HEK293 (cell line): ENCODE data around the gene HNRNPK.

Source experiments
- EGR2 ChIP-seq: fragments of 450-650 bp; formaldehyde crosslinking; IDR thresholded peaks from 2 replicates; pipeline ENCODE4 v1.5.1; 2016; ENCODE audit warnings: low read depth, missing biosample characterization, missing genetic modification characterization
- GLI4 ChIP-seq: fragments of 450-650 bp; formaldehyde crosslinking; IDR thresholded peaks from 2 replicates; pipeline ENCODE4 v1.5.1; 2016; ENCODE audit warnings: missing biosample characterization, missing genetic modification characterization
- MEIS1 ChIP-seq: sonication (generic); formaldehyde crosslinking; IDR thresholded peaks from 2 replicates; pipeline ENCODE4 v1.8.1; 2022; ENCODE audit warnings: missing genetic modification reagents, mild to moderate bottlenecking, borderline replicate concordance
- MYNN ChIP-seq: fragments of 450-650 bp; formaldehyde crosslinking; IDR thresholded peaks from 2 replicates; pipeline ENCODE4 v1.5.1; 2016; ENCODE audit warnings: missing biosample characterization, missing genetic modification characterization, borderline replicate concordance
- RBAK ChIP-seq: fragments of 450-650 bp; formaldehyde crosslinking; IDR thresholded peaks from 2 replicates; pipeline ENCODE4 v1.5.1; 2016; ENCODE audit warnings: missing biosample characterization, missing genetic modification characterization
- SCRT2 ChIP-seq: fragments of 450-650 bp; formaldehyde crosslinking; IDR thresholded peaks from 2 replicates; pipeline ENCODE4 v1.5.1; 2016; ENCODE audit warnings: missing biosample characterization, missing genetic modification characterization
- TCF7L2 ChIP-seq: IDR thresholded peaks from 2 replicates; pipeline ENCODE4 v1.6.1; 2011; ENCODE audit warnings: low read depth, mild to moderate bottlenecking, inconsistent platforms, low read length, moderate library complexity, borderline replicate concordance
- ZBTB7A ChIP-seq: fragments of 450-650 bp; formaldehyde crosslinking; IDR thresholded peaks from 2 replicates; pipeline ENCODE4 v1.5.1; 2016; ENCODE audit warnings: low read depth, missing biosample characterization, missing genetic modification characterization
- ZEB2 ChIP-seq: fragments of 450-650 bp; formaldehyde crosslinking; IDR thresholded peaks from 2 replicates; pipeline ENCODE4 v1.5.1; 2016; ENCODE audit warnings: missing biosample characterization, missing genetic modification characterization
- ZFP41 ChIP-seq: fragments of 450-650 bp; formaldehyde crosslinking; IDR thresholded peaks from 2 replicates; pipeline ENCODE4 v1.5.1; 2016; ENCODE audit warnings: missing biosample characterization, missing genetic modification characterization, borderline replicate concordance
- ZNF112 ChIP-seq: fragments of 450-650 bp; formaldehyde crosslinking; IDR thresholded peaks from 2 replicates; pipeline ENCODE4 v1.5.0; 2017; ENCODE audit warnings: missing biosample characterization, missing genetic modification characterization
- ZNF146 ChIP-seq: fragments of 450-650 bp; formaldehyde crosslinking; IDR thresholded peaks from 2 replicates; pipeline ENCODE4 v1.5.1; 2016; ENCODE audit warnings: missing biosample characterization, missing genetic modification characterization
- ZNF184 ChIP-seq: fragments of 450-650 bp; IDR thresholded peaks from 2 replicates; pipeline ENCODE4 v1.5.1; 2018; ENCODE audit warnings: missing biosample characterization, mild to moderate bottlenecking, missing genetic modification characterization
- ZNF202 ChIP-seq: fragments of 450-650 bp; formaldehyde crosslinking; IDR thresholded peaks from 2 replicates; pipeline ENCODE4 v1.5.1; 2016; ENCODE audit warnings: missing biosample characterization, missing genetic modification characterization, borderline replicate concordance
- ZNF211 ChIP-seq: fragments of 450-650 bp; formaldehyde crosslinking; IDR thresholded peaks from 2 replicates; pipeline ENCODE4 v1.5.1; 2016; ENCODE audit warnings: low read depth, missing biosample characterization, missing genetic modification characterization
- ZNF274 ChIP-seq, 2 experiments: fragments of 200-500 bp in 1 of 2; fragments of 450-650 bp in 1 of 2; sonication (Bioruptor generic) in 1 of 2; formaldehyde crosslinking in 1 of 2; IDR thresholded peaks; 2 replicates each; pipeline versions ENCODE4 v1.5.1 to v1.6.1; 2014 to 2016; ENCODE audit warnings: borderline replicate concordance in 1 of 2, inconsistent platforms in 1 of 2, low read length in 1 of 2, missing biosample characterization in 1 of 2, missing genetic modification characterization in 1 of 2
- ZNF311 ChIP-seq: fragments of 450-650 bp; formaldehyde crosslinking; IDR thresholded peaks from 2 replicates; pipeline ENCODE4 v1.5.1; 2017; ENCODE audit warnings: missing biosample characterization, missing genetic modification characterization, borderline replicate concordance
- ZNF366 ChIP-seq: fragments of 450-650 bp; formaldehyde crosslinking; conservative IDR thresholded peaks from 2 replicates; pipeline ENCODE4 v1.5.1; 2016; ENCODE audit warnings: missing biosample characterization, missing genetic modification characterization
- ZNF391 ChIP-seq: fragments of 450-650 bp; formaldehyde crosslinking; IDR thresholded peaks from 2 replicates; pipeline ENCODE4 v1.5.1; 2016; ENCODE audit warnings: low read depth, missing biosample characterization, missing genetic modification characterization, borderline replicate concordance
- ZNF404 ChIP-seq: fragments of 450-650 bp; formaldehyde crosslinking; IDR thresholded peaks from 2 replicates; pipeline ENCODE4 v1.5.1; 2017; ENCODE audit warnings: missing biosample characterization, missing genetic modification characterization
- ZNF423 ChIP-seq: fragments of 450-650 bp; formaldehyde crosslinking; IDR thresholded peaks from 2 replicates; pipeline ENCODE4 v1.5.1; 2016; ENCODE audit warnings: missing biosample characterization, missing genetic modification characterization
- ZNF473 ChIP-seq: fragments of 450-650 bp; formaldehyde crosslinking; IDR thresholded peaks from 2 replicates; pipeline ENCODE4 v1.5.1; 2017; ENCODE audit warnings: missing biosample characterization, missing genetic modification characterization
- ZNF549 ChIP-seq: fragments of 450-650 bp; IDR thresholded peaks from 2 replicates; pipeline ENCODE4 v1.5.1; 2018; ENCODE audit warnings: missing biosample characterization, missing genetic modification characterization, mild to moderate bottlenecking, inconsistent platforms, moderate library complexity
- ZNF585B ChIP-seq: fragments of 450-650 bp; formaldehyde crosslinking; IDR thresholded peaks from 2 replicates; pipeline ENCODE4 v1.5.1; 2016; ENCODE audit warnings: missing biosample characterization, missing genetic modification characterization
- ZNF623 ChIP-seq: fragments of 450-650 bp; formaldehyde crosslinking; IDR thresholded peaks from 2 replicates; pipeline ENCODE4 v1.5.1; 2016; ENCODE audit warnings: missing biosample characterization, missing genetic modification characterization
- ZNF624 ChIP-seq: fragments of 450-650 bp; formaldehyde crosslinking; IDR thresholded peaks from 2 replicates; pipeline ENCODE4 v1.5.1; 2017; ENCODE audit warnings: missing biosample characterization, missing genetic modification characterization
- ZNF677 ChIP-seq: fragments of 450-650 bp; IDR thresholded peaks from 2 replicates; pipeline ENCODE4 v1.5.0; 2018; ENCODE audit warnings: missing biosample characterization, mild to moderate bottlenecking, missing genetic modification characterization, moderate library complexity
- ZNF76 ChIP-seq: fragments of 450-650 bp; formaldehyde crosslinking; IDR thresholded peaks from 2 replicates; pipeline ENCODE4; 2016; ENCODE audit warnings: low read depth, missing biosample characterization, missing genetic modification characterization, borderline replicate concordance
- ZNF768 ChIP-seq: fragments of 450-650 bp; formaldehyde crosslinking; IDR thresholded peaks from 2 replicates; pipeline ENCODE4 v1.5.1; 2018; ENCODE audit warnings: missing biosample characterization, mild to moderate bottlenecking, missing genetic modification characterization
- ZNF791 ChIP-seq: fragments of 450-650 bp; formaldehyde crosslinking; IDR thresholded peaks from 2 replicates; pipeline ENCODE4 v1.5.1; 2016; ENCODE audit warnings: missing biosample characterization, missing genetic modification characterization
- ZXDB ChIP-seq: fragments of 450-650 bp; formaldehyde crosslinking; IDR thresholded peaks from 2 replicates; pipeline ENCODE4 v1.5.1; 2016; ENCODE audit warnings: missing biosample characterization, missing genetic modification characterization
- TF ChIP-seq, protein P1 (sequence below): fragments of 450-650 bp; IDR thresholded peaks from 2 replicates; pipeline ENCODE4 v1.5.1; 2018; ENCODE audit warnings: missing biosample characterization, missing genetic modification characterization
- TF ChIP-seq, protein P2 (sequence below): fragments of 450-650 bp; formaldehyde crosslinking; IDR thresholded peaks from 2 replicates; pipeline ENCODE4 v1.5.1; 2017; ENCODE audit warnings: missing biosample characterization, missing genetic modification characterization
- TF ChIP-seq, protein P3 (sequence below): fragments of 450-650 bp; formaldehyde crosslinking; IDR thresholded peaks from 2 replicates; pipeline ENCODE4 v1.5.1; 2016; ENCODE audit warnings: missing biosample characterization, missing genetic modification characterization
- TF ChIP-seq, protein P4 (sequence below): fragments of 450-650 bp; formaldehyde crosslinking; IDR thresholded peaks from 2 replicates; pipeline ENCODE4 v1.5.1; 2016; ENCODE audit warnings: missing biosample characterization, missing genetic modification characterization

HNRNPK gene

DNA sequence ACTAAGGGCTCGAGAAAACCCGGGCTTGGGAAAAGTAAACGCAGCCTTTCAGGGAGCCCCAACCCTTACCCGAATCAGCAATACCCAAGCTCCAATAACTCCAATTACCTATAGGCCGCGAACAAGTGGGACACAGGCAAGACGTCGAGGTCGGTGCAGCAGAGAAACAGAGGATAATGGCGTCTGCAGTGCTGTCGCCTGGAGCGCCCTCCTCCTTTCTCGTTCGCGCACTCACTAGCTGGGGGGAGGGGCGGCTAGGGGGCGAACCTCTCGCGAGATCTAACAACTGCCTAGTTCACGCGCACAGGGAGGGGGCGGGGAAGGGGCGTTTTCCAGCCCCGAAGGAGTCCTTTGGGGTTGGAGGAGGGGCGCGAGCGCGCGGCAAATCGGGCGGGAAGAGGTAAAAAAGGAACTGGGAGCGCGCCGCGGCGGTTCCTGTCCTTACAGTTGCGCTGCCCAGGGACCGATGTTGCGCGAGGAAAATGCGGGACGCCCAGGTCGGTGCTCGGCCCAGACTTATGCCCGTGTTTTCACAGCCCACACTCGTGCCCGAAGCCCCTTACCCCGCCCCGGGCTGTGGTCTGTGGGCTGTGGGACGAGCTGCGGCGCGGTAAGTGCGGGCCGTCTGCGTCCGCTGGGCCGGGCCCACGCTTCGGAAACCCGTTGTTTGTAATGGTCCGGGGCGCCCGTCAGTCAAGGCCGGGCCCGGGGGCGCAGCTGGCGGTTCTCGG, 545 bp upstream of the HNRNPK start, which contains the start of gene RMI1 (continued):
- TF ChIP-seq, protein P1, sequence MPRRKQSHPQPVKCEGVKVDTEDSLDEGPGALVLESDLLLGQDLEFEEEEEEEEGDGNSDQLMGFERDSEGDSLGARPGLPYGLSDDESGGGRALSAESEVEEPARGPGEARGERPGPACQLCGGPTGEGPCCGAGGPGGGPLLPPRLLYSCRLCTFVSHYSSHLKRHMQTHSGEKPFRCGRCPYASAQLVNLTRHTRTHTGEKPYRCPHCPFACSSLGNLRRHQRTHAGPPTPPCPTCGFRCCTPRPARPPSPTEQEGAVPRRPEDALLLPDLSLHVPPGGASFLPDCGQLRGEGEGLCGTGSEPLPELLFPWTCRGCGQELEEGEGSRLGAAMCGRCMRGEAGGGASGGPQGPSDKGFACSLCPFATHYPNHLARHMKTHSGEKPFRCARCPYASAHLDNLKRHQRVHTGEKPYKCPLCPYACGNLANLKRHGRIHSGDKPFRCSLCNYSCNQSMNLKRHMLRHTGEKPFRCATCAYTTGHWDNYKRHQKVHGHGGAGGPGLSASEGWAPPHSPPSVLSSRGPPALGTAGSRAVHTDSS (tag by site-specific recombination) = no peak
- TF ChIP-seq ZNF146 (tag by site-specific recombination) (no peak), ZNF768 (tag by site-specific recombination) (no peak), MEIS1 (CRISPR knock-in tag) (no peak), ZNF404 (tag by site-specific recombination) (no peak), ZNF211 (tag by site-specific recombination) (no peak), MYNN (tag by site-specific recombination) (no peak), EGR2 (peak; percentile 45), ZNF791 (tag by site-specific recombination) (no peak), GLI4 (tag by site-specific recombination) (no peak; the same call in 1 of the 2 replicates), ZNF112 (no peak), SCRT2 (tag by site-specific recombination) (no peak), ZNF366 (peak; percentile 85), RBAK (tag by site-specific recombination) (no peak), TCF7L2 (no peak), ZXDB (tag by site-specific recombination) (peak; percentile 75), ZNF549 (tag by site-specific recombination) (no peak), ZNF623 (tag by site-specific recombination) (peak; percentile 6; the same call in 1 of the 2 replicates), ZNF624 (tag by site-specific recombination) (no peak), ZNF202 (tag by site-specific recombination) (no peak), ZNF677 (tag by site-specific recombination) (no peak), ZEB2 (tag by site-specific recombination) (peak; percentile 40), ZFP41 (tag by site-specific recombination) (no peak), ZNF391 (no peak), ZNF76 (peak; percentile 36; the same call in 1 of the 2 replicates), ZNF311 (tag by site-specific recombination) (no peak), ZNF473 (tag by site-specific recombination) (no peak), ZBTB7A (tag by site-specific recombination) (no peak), ZNF274 (IDR thresholded peaks at IDR 0.05; ENCODE audit: low read length) (no peak), ZNF274 (tag by site-specific recombination; IDR thresholded peaks at IDR 0.05; ENCODE audit: borderline replicate concordance) (no peak), ZNF423 (no peak), ZNF184 (tag by site-specific recombination) (no peak), ZNF585B (tag by site-specific recombination) (no peak)
- TF ChIP-seq, protein P2, sequence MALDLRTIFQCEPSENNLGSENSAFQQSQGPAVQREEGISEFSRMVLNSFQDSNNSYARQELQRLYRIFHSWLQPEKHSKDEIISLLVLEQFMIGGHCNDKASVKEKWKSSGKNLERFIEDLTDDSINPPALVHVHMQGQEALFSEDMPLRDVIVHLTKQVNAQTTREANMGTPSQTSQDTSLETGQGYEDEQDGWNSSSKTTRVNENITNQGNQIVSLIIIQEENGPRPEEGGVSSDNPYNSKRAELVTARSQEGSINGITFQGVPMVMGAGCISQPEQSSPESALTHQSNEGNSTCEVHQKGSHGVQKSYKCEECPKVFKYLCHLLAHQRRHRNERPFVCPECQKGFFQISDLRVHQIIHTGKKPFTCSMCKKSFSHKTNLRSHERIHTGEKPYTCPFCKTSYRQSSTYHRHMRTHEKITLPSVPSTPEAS (tag by site-specific recombination) = no peak
- TF ChIP-seq, protein P3, sequence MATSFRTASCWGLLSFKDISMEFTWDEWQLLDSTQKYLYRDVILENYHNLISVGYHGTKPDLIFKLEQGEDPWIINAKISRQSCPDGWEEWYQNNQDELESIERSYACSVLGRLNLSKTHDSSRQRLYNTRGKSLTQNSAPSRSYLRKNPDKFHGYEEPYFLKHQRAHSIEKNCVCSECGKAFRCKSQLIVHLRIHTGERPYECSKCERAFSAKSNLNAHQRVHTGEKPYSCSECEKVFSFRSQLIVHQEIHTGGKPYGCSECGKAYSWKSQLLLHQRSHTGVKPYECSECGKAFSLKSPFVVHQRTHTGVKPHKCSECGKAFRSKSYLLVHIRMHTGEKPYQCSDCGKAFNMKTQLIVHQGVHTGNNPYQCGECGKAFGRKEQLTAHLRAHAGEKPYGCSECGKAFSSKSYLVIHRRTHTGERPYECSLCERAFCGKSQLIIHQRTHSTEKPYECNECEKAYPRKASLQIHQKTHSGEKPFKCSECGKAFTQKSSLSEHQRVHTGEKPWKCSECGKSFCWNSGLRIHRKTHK (tag by site-specific recombination) = no peak
- TF ChIP-seq, protein P4, sequence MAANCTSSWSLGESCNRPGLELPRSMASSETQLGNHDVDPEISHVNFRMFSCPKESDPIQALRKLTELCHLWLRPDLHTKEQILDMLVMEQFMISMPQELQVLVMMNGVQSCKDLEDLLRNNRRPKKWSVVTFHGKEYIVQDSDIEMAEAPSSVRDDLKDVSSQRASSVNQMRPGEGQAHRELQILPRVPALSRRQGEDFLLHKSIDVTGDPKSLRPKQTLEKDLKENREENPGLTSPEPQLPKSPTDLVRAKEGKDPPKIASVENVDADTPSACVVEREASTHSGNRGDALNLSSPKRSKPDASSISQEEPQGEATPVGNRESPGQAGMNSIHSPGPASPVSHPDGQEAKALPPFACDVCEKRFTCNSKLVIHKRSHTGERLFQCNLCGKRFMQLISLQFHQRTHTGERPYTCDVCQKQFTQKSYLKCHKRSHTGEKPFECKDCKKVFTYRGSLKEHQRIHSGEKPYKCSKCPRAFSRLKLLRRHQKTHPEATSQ (tag by site-specific recombination) = no peak
